GM12891 (cell line): ENCODE results near the gene ANLN.
A peak's percentile ranks its signal among the peaks of the same experiment; 100 is the strongest.

Source experiments
- DNase-seq: peaks from one replicate; pipeline ENCODE4 v3.0.0; 2011; ENCODE audit warnings: low spot score; ENCODE audit not compliant: insufficient read length
- FAIRE-seq: peaks from 2 replicates; lab custom pipeline; 2011; peaks lifted over from hg19 to GRCh38; lab: Jason Lieb, UNC
- PAX5 ChIP-seq: IDR thresholded peaks from 2 replicates; pipeline ENCODE4 v1.6.1; 2011; ENCODE audit warnings: low read length, moderate library complexity, mild to moderate bottlenecking; ENCODE audit not compliant: insufficient read depth, severe bottlenecking
- POLR2A ChIP-seq: IDR thresholded peaks from 2 replicates; pipeline ENCODE4 v1.6.1; 2011; ENCODE audit warnings: low read depth, low read length, control low read depth
- POLR2AphosphoS5 ChIP-seq: IDR thresholded peaks from 2 replicates; pipeline ENCODE4 v1.6.1; 2011; ENCODE audit warnings: low read depth, low read length, control low read depth
- POU2F2 ChIP-seq: IDR thresholded peaks from 2 replicates; pipeline ENCODE4 v1.6.1; 2011; ENCODE audit warnings: low read depth, mild to moderate bottlenecking, control low read depth, low read length, moderate library complexity
- SPI1 ChIP-seq: IDR thresholded peaks from 2 replicates; pipeline ENCODE4 v1.6.1; 2011; ENCODE audit warnings: low read depth, low read length, control low read depth
- TAF1 ChIP-seq: IDR thresholded peaks from 2 replicates; pipeline ENCODE4 v1.6.1; 2011; ENCODE audit warnings: low read depth, low read length, control low read depth

ANLN gene

GRCh38 chr7:36406156-36406555 lies 16.5 kb downstream of the ANLN start:
- no peak for FAIRE-seq
- DNase-seq, result no peak
- no peak for TF ChIP-seq POU2F2
- no peak for TF ChIP-seq TAF1
- TF ChIP-seq POLR2AphosphoS5, result no peak
- TF ChIP-seq PAX5, result no peak
- TF ChIP-seq POLR2A, result no peak
- TF ChIP-seq SPI1, result no peak

GRCh38 chr7:36407636-36408550 lies 18.2 kb downstream of the ANLN start:
- FAIRE-seq (no peak), DNase-seq (no peak)
- TF ChIP-seq SPI1, result no peak
- TF ChIP-seq PAX5, result no peak
- no peak for TF ChIP-seq POLR2AphosphoS5
- no peak for TF ChIP-seq POLR2A
- no peak for TF ChIP-seq TAF1
- TF ChIP-seq POU2F2, result no peak

- FAIRE-seq, result no peak
- TF ChIP-seq PAX5 (no peak), POLR2A (no peak), SPI1 (no peak), TAF1 (no peak), POLR2AphosphoS5 (no peak), POU2F2 (no peak)
- DNase-seq, result no peak
Observed at GRCh38 chr7:36408589-36408988, 18.9 kb downstream of the ANLN start.

GRCh38 chr7:36409180-36409579 lies 19.5 kb downstream of the ANLN start:
- no peak for DNase-seq
- FAIRE-seq, result no peak
- TF ChIP-seq SPI1, result no peak
- TF ChIP-seq PAX5, result no peak
- TF ChIP-seq POLR2A, result no peak
- TF ChIP-seq POLR2AphosphoS5, result no peak
- TF ChIP-seq TAF1, result no peak
- no peak for TF ChIP-seq POU2F2

GRCh38 chr7:36415144-36415543 lies 25.5 kb downstream of the ANLN start:
- TF ChIP-seq TAF1 (no peak), POLR2A (no peak), POLR2AphosphoS5 (no peak), POU2F2 (no peak), PAX5 (no peak), SPI1 (no peak)
- no peak for FAIRE-seq

GRCh38 chr7:36416251-36416650 lies 26.6 kb downstream of the ANLN start:
- TF ChIP-seq POU2F2 (no peak), TAF1 (no peak), SPI1 (no peak), POLR2A (no peak), POLR2AphosphoS5 (no peak), PAX5 (no peak)
- no peak for FAIRE-seq
- DNase-seq, result no peak

More at GRCh38 chr7:36415144-36415543, 25.5 kb downstream of the ANLN start:
- no peak for DNase-seq

- FAIRE-seq (peak; percentile 26), DNase-seq (no peak)
- no peak for TF ChIP-seq POLR2AphosphoS5
- TF ChIP-seq TAF1, result no peak
- TF ChIP-seq SPI1, result no peak
Observed at GRCh38 chr7:36420307-36420706, 30.6 kb downstream of the ANLN start.

- DNase-seq (no peak), FAIRE-seq (no peak)
- no peak for TF ChIP-seq POLR2AphosphoS5
- no peak for TF ChIP-seq SPI1
- TF ChIP-seq PAX5, result no peak
- no peak for TF ChIP-seq TAF1
- TF ChIP-seq POU2F2, result no peak
- TF ChIP-seq POLR2A, result no peak
Observed at GRCh38 chr7:36422072-36422471, 32.4 kb downstream of the ANLN start.

GRCh38 chr7:36423633-36424032 lies 34.0 kb downstream of the ANLN start:
- FAIRE-seq (no peak), DNase-seq (no peak)
- TF ChIP-seq SPI1 (no peak), PAX5 (no peak), POLR2AphosphoS5 (no peak), TAF1 (no peak), POU2F2 (no peak), POLR2A (no peak)

- TF ChIP-seq SPI1 (no peak), POLR2A (no peak), POU2F2 (no peak), TAF1 (no peak), POLR2AphosphoS5 (no peak), PAX5 (no peak)
- DNase-seq (no peak), FAIRE-seq (peak; percentile 40)
Observed at GRCh38 chr7:36430186-36430585, 40.5 kb downstream of the ANLN start.

GRCh38 chr7:36430881-36431280 lies 41.2 kb downstream of the ANLN start:
- FAIRE-seq, result no peak
- no peak for DNase-seq
- TF ChIP-seq TAF1 (no peak), POU2F2 (no peak), POLR2AphosphoS5 (no peak), PAX5 (no peak), SPI1 (no peak), POLR2A (no peak)
